ENCODE data around the gene FBXO46.

FBXO46 gene

GRCh38 chr19:45733160-45733810 lies 2.6 kb upstream of the FBXO46 start, which contains the start of gene MEIOSIN:
TSS of gene MEIOSIN (plus strand) at chr19:45733439. CDS start at chr19:45735377, 1,938 bp downstream.
- TF ChIP-seq TAF1 (IDR thresholded peaks at IDR 0.05; ENCODE audit: borderline replicate concordance, insufficient read depth, low read length) (no peak), SIN3A (IDR thresholded peaks at IDR 0.05; ENCODE audit: borderline replicate concordance, insufficient read depth, low read length) (no peak), POLR2AphosphoS5 (IDR thresholded peaks at IDR 0.05; ENCODE audit: low read depth, low read length) (no peak), FOXP2 (optimal IDR thresholded peaks at IDR 0.05; ENCODE audit: borderline replicate concordance, extremely low read depth, extremely low read length, insufficient read depth) (no peak)
- TF ChIP-seq, protein P1, sequence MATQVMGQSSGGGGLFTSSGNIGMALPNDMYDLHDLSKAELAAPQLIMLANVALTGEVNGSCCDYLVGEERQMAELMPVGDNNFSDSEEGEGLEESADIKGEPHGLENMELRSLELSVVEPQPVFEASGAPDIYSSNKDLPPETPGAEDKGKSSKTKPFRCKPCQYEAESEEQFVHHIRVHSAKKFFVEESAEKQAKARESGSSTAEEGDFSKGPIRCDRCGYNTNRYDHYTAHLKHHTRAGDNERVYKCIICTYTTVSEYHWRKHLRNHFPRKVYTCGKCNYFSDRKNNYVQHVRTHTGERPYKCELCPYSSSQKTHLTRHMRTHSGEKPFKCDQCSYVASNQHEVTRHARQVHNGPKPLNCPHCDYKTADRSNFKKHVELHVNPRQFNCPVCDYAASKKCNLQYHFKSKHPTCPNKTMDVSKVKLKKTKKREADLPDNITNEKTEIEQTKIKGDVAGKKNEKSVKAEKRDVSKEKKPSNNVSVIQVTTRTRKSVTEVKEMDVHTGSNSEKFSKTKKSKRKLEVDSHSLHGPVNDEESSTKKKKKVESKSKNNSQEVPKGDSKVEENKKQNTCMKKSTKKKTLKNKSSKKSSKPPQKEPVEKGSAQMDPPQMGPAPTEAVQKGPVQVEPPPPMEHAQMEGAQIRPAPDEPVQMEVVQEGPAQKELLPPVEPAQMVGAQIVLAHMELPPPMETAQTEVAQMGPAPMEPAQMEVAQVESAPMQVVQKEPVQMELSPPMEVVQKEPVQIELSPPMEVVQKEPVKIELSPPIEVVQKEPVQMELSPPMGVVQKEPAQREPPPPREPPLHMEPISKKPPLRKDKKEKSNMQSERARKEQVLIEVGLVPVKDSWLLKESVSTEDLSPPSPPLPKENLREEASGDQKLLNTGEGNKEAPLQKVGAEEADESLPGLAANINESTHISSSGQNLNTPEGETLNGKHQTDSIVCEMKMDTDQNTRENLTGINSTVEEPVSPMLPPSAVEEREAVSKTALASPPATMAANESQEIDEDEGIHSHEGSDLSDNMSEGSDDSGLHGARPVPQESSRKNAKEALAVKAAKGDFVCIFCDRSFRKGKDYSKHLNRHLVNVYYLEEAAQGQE (IDR thresholded peaks at IDR 0.05; ENCODE audit: insufficient read depth in 1 of 2, low read depth in 2 of 2, low read length in 2 of 2), result no peak

- TF ChIP-seq SIN3A (IDR thresholded peaks at IDR 0.05; ENCODE audit: borderline replicate concordance, insufficient read depth, low read length) (no peak), POLR2AphosphoS5 (IDR thresholded peaks at IDR 0.05; ENCODE audit: low read depth, low read length) (no peak), FOXP2 (optimal IDR thresholded peaks at IDR 0.05; ENCODE audit: borderline replicate concordance, extremely low read depth, extremely low read length, insufficient read depth) (no peak), TAF1 (IDR thresholded peaks at IDR 0.05; ENCODE audit: borderline replicate concordance, insufficient read depth, low read length) (no peak)
- TF ChIP-seq, protein P1 (IDR thresholded peaks at IDR 0.05; ENCODE audit: insufficient read depth in 1 of 2, low read depth in 2 of 2, low read length in 2 of 2), result no peak
Measured at GRCh38 chr19:45729800-45730290, 851 bp downstream of the FBXO46 start.

DNA sequence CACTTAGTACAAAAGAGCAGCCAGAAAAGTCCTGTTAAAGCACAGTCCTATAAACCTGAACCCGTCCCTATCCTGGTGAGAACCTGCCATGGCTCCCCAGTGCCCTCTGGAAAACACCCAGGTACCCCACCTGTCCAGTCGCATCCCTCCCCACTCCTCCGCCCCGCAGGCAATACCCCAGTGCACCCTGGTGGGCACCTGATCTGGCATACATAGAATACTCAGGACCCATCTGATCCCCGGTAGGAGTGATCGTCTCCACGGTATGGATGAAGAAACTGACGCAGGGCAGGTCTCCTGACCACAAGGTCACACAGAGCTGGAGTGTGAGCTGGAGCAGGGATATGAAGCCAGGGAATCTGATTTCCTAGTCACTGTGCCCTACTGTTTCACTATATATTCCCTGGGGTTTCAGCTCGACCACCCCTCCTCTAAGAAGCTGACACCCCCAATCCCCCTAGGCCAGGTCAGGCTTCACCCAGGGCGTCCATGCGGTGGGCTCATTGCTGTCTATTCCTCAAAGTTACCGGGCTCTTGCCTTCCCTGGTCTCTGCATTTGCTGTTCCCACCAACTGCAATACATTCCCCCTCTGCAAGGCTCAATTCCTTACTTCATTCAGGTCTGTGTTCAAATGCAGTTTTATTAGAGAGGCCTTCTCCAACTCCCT lies 12.6 kb downstream of the FBXO46 start:
- no peak for TF ChIP-seq POLR2AphosphoS5 (IDR thresholded peaks at IDR 0.05; ENCODE audit: low read depth, low read length)
- no peak for TF ChIP-seq FOXP2 (optimal IDR thresholded peaks at IDR 0.05; ENCODE audit: borderline replicate concordance, extremely low read depth, extremely low read length, insufficient read depth)
- TF ChIP-seq SIN3A (IDR thresholded peaks at IDR 0.05; ENCODE audit: borderline replicate concordance, insufficient read depth, low read length), result no peak
- no peak for TF ChIP-seq TAF1 (IDR thresholded peaks at IDR 0.05; ENCODE audit: borderline replicate concordance, insufficient read depth, low read length)
- TF ChIP-seq, protein P1 (IDR thresholded peaks at IDR 0.05; ENCODE audit: insufficient read depth in 1 of 2, low read depth in 2 of 2, low read length in 2 of 2), result no peak

DNA sequence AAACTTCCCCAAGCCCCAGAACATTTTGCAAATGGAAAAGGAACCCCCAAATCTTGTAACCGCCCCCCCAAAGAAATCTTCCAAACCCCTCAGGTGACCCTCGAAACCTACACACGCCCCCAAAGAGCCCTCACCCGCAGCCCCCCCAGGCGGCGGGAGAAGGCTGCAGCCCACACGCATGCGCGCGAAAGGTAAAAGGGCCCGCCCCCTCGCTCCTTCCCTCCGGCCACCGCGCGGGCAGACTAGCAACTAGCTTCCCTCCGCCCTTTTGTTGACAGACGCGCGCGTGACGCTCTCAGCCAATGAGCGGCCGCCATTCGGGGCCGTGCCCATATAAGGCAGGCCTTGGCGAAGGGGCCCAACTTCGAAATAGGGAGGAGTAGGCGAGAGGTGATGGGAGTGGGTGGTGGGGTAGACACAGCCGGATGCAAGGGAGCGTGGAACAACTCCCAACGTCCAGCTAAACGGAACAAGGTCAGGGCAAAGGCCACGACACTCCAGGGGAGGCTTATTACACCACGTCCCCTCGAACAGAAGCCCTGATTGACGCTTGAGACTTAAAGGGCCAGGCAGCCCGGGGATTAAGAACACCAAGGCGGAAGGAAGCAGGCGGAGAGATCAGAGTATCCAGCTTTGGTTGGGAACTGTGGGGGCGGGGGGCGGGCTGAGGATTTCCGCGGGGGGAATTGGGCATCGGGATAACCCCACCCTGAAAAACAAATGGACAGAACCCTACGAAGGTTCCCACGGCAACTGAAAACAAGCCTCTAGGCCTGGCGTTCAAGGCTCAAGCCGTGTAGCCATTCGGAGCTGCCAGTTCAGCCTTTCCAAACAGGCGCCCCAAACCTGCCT lies 13.3 kb downstream of the FBXO46 start:
- TF ChIP-seq POLR2AphosphoS5 (IDR thresholded peaks at IDR 0.05; ENCODE audit: low read depth, low read length) (no peak; the same call in 1 of the 2 replicates), TAF1 (IDR thresholded peaks at IDR 0.05; ENCODE audit: borderline replicate concordance, insufficient read depth, low read length) (peak; percentile 59; the same call in 1 of the 2 replicates), FOXP2 (optimal IDR thresholded peaks at IDR 0.05; ENCODE audit: borderline replicate concordance, extremely low read depth, extremely low read length, insufficient read depth) (peak; percentile 99), SIN3A (IDR thresholded peaks at IDR 0.05; ENCODE audit: borderline replicate concordance, insufficient read depth, low read length) (peak; percentile 48; the same call in 1 of the 2 replicates)
- TF ChIP-seq, protein P1 (IDR thresholded peaks at IDR 0.05; ENCODE audit: insufficient read depth in 1 of 2, low read depth in 2 of 2, low read length in 2 of 2), result 0 out of 4 replicates have a peak, but pooled peaks of 1 of the 2 experiments have one; percentile 49
